MM.1S (cell line): ENCODE results near the gene NAT8L.

Experiments
- EZH2 ChIP-seq: fragments of 300-600 bp; sonication (generic); optimal IDR thresholded peaks from 2 replicates; pipeline ENCODE3; 2017; ENCODE audit warnings: low read depth, mild to moderate bottlenecking, antibody characterized with exemption, low read length, mixed read lengths
- TF ChIP-seq, protein P1 (sequence below): fragments of 300-600 bp; sonication (generic); IDR thresholded peaks from 2 replicates; pipeline ENCODE4 v1.5.1; 2016; ENCODE audit warnings: antibody characterized with exemption, low read length, mixed read lengths

GRCh38 chr4:2044542-2045517 is 14.3 kb upstream of the NAT8L start:
- TF ChIP-seq, protein P1, sequence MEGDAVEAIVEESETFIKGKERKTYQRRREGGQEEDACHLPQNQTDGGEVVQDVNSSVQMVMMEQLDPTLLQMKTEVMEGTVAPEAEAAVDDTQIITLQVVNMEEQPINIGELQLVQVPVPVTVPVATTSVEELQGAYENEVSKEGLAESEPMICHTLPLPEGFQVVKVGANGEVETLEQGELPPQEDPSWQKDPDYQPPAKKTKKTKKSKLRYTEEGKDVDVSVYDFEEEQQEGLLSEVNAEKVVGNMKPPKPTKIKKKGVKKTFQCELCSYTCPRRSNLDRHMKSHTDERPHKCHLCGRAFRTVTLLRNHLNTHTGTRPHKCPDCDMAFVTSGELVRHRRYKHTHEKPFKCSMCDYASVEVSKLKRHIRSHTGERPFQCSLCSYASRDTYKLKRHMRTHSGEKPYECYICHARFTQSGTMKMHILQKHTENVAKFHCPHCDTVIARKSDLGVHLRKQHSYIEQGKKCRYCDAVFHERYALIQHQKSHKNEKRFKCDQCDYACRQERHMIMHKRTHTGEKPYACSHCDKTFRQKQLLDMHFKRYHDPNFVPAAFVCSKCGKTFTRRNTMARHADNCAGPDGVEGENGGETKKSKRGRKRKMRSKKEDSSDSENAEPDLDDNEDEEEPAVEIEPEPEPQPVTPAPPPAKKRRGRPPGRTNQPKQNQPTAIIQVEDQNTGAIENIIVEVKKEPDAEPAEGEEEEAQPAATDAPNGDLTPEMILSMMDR: no peak
- no peak for TF ChIP-seq EZH2
